Trophoblast cell (in vitro differentiated cells and primary cell): ENCODE data around the gene LRIG1.

ENCODE experiments used
- DNase-seq, 2 donors: peaks; one replicate each; pipeline ENCODE4 v3.0.0-alpha.2; 2016
- H2AFZ ChIP-seq: 2 replicates; pipeline ENCODE4 v1.6.1; 2013; ENCODE audit warnings: low read length, moderate library complexity, mild to moderate bottlenecking; ENCODE audit not compliant: insufficient read depth, poor library complexity
- H2AK5ac ChIP-seq: 2 replicates; pipeline ENCODE4 v1.6.1; 2013; ENCODE audit warnings: mild to moderate bottlenecking, low read length
- H2BK120ac ChIP-seq: 2 replicates; pipeline ENCODE4 v1.6.1; 2013; ENCODE audit warnings: low read length, mild to moderate bottlenecking, moderate library complexity; ENCODE audit not compliant: insufficient read depth, poor library complexity
- H2BK12ac ChIP-seq: 2 replicates; pipeline ENCODE4 v1.6.1; 2013; ENCODE audit warnings: mild to moderate bottlenecking, low read length, moderate library complexity
- H2BK5ac ChIP-seq: 2 replicates; pipeline ENCODE4 v1.6.1; 2013; ENCODE audit warnings: low read length, low read depth, moderate library complexity, mild to moderate bottlenecking; ENCODE audit not compliant: poor library complexity
- H3K14ac ChIP-seq: 2 replicates; pipeline ENCODE4 v1.6.1; 2013; ENCODE audit warnings: mild to moderate bottlenecking, low read length
- H3K18ac ChIP-seq: 2 replicates; pipeline ENCODE4 v1.6.1; 2013; ENCODE audit warnings: mild to moderate bottlenecking, low read length
- H3K23ac ChIP-seq: 2 replicates; pipeline ENCODE4 v1.6.1; 2013; ENCODE audit warnings: low read length
- H3K27ac ChIP-seq: 2 replicates; pipeline ENCODE4 v1.5.1; 2013; ENCODE audit warnings: low read depth, mild to moderate bottlenecking, inconsistent platforms, low read length, moderate library complexity
- H3K27me3 ChIP-seq: 2 replicates; pipeline ENCODE4 v1.6.1; 2013; ENCODE audit warnings: inconsistent platforms, mild to moderate bottlenecking, low read length, moderate library complexity; ENCODE audit not compliant: insufficient read depth
- H3K36me3 ChIP-seq, 2 experiments: 1 replicate in 1 of 2; 2 replicates in 1 of 2; pipeline ENCODE4 v1.6.1; 2013; ENCODE audit warnings: low read length in 2 of 2, mild to moderate bottlenecking in 2 of 2, moderate library complexity in 1 of 2; ENCODE audit not compliant: insufficient read depth in 2 of 2, control insufficient read depth in 1 of 2
- H3K4ac ChIP-seq: 2 replicates; pipeline ENCODE4 v1.6.1; 2013; ENCODE audit warnings: low read depth, mild to moderate bottlenecking, low read length, moderate library complexity
- H3K4me1 ChIP-seq, 2 experiments: 1 replicate in 1 of 2; 2 replicates in 1 of 2; pipeline ENCODE4 v1.6.1; 2013; ENCODE audit warnings: low read length in 2 of 2, mild to moderate bottlenecking in 2 of 2, moderate library complexity in 1 of 2; ENCODE audit not compliant: insufficient read depth in 2 of 2, control insufficient read depth in 1 of 2
- H3K4me2 ChIP-seq: 2 replicates; pipeline ENCODE4 v1.6.1; 2013; ENCODE audit warnings: inconsistent platforms, mild to moderate bottlenecking, low read length, moderate library complexity
- H3K4me3 ChIP-seq: 2 replicates; pipeline ENCODE4 v1.5.1; 2013; ENCODE audit warnings: mild to moderate bottlenecking, low read depth, low read length, inconsistent platforms
- H3K79me1 ChIP-seq: one replicate; pipeline ENCODE4 v1.6.1; 2013; ENCODE audit warnings: low read length
- H3K79me2 ChIP-seq: 2 replicates; pipeline ENCODE4 v1.6.1; 2013; ENCODE audit warnings: low read length, mild to moderate bottlenecking; ENCODE audit not compliant: control insufficient read depth, insufficient read depth, poor library complexity
- H3K9ac ChIP-seq: 2 replicates; pipeline ENCODE4 v1.6.1; 2013; ENCODE audit warnings: mild to moderate bottlenecking, low read length
- H3K9me3 ChIP-seq: 2 replicates; pipeline ENCODE4 v1.6.1; 2013; ENCODE audit warnings: low read depth, mild to moderate bottlenecking, control low read depth, inconsistent platforms, low read length; ENCODE audit not compliant: insufficient read depth
- H4K12ac ChIP-seq: 2 replicates; pipeline ENCODE4 v1.6.1; 2013; ENCODE audit warnings: low read depth, mild to moderate bottlenecking, low read length, moderate library complexity
- H4K8ac ChIP-seq: 2 replicates; pipeline ENCODE4 v1.6.1; 2013; ENCODE audit warnings: low read depth, mild to moderate bottlenecking, low read length, moderate library complexity
- H4K91ac ChIP-seq: one replicate; pipeline ENCODE4 v1.6.1; 2013; ENCODE audit warnings: low read depth, mild to moderate bottlenecking, low read length, moderate library complexity
- WGBS: extraction: QIAGEN DNeasy Blood & Tissue Kit; methylation state at CpG from one replicate; pipeline ENCODE4 v1.1.7; 2013; ENCODE audit warnings: missing lambda C conversion rate; ENCODE audit not compliant: insufficient read length, insufficient coverage; ENCODE audit errors: extremely low coverage; 5-methylcytosine and 5-hydroxymethylcytosine counted together

The LRIG1 gene

GRCh38 chr3:66397745-66398144 lies 103.1 kb downstream of the LRIG1 start:
- Histone ChIP-seq H2BK5ac (no peak overlapping the region), H3K27ac (no peak overlapping the region), H3K14ac (no peak overlapping the region), H2BK12ac (no peak overlapping the region), H2AFZ (no peak overlapping the region), H2AK5ac (no peak overlapping the region), H3K9me3 (no peaks in the 10 kb centered on the region), H3K23ac (no peak overlapping the region), H3K79me2 (no peaks in the 10 kb centered on the region), H3K9ac (no peak overlapping the region), H3K36me3 (no peaks in the 10 kb centered on the region), H4K12ac (no peak overlapping the region), H3K4me1 (peaks cover 5 to 15% of the 10 kb centered on the region in 2 experiments), H4K91ac (no peak overlapping the region), H4K8ac (no peak overlapping the region), H3K4me3 (no peak overlapping the region), H2BK120ac (no peak overlapping the region), H3K18ac (no peak overlapping the region), H3K79me1 (peaks cover 6% of the 10 kb centered on the region), H3K4ac (no peak overlapping the region), H3K27me3 (no peaks in the 10 kb centered on the region), H3K4me2 (no peak overlapping the region)
- no peak for DNase-seq
- no CpG with 5 or more reads among the region's 2 CpGs for WGBS

DNA sequence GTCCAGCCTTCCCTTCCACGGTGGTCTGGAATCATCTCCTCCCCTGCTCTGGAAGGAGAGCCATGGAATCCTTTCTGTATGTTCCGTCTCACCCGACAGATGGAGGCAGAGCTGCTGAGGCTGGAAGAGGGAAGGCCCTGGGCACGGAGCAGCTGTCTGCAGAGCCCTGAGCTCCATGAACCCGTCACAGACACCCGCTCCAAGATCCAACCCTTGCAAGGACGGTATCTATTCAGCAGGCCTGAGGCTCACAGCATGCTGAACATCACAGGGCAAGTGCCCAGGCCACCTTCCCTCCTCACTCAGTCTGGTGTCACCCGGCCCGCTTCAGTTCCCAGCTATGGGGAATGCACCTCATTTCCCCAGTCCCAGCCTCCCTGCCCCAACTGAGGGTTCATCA lies 103.9 kb downstream of the LRIG1 start:
- H3K4me2 ChIP-seq: no peak overlapping the region

GRCh38 chr3:66396161-66396760 lies 104.6 kb downstream of the LRIG1 start:
- Histone ChIP-seq H4K91ac (no peak overlapping the region), H4K8ac (no peak overlapping the region), H3K27me3 (no peaks in the 10 kb centered on the region), H4K12ac (no peak overlapping the region), H3K79me2 (no peaks in the 10 kb centered on the region), H3K23ac (no peak overlapping the region), H3K9me3 (no peaks in the 10 kb centered on the region), H3K14ac (peak overlapping the region; percentile 6), H3K27ac (no peak overlapping the region), H3K9ac (no peak overlapping the region), H2BK12ac (no peak overlapping the region), H2AK5ac (no peak overlapping the region), H3K18ac (no peak overlapping the region), H2BK5ac (no peak overlapping the region), H3K36me3 (no peaks in the 10 kb centered on the region), H3K4me2 (no peak overlapping the region), H3K4ac (no peak overlapping the region), H2BK120ac (no peak overlapping the region), H3K4me1 (peaks cover 5 to 15% of the 10 kb centered on the region in 2 experiments), H3K79me1 (peaks cover 6% of the 10 kb centered on the region), H2AFZ (no peak overlapping the region), H3K4me3 (no peak overlapping the region)
- DNase-seq: no peak
- no CpG with 5 or more reads among the region's 13 CpGs for WGBS

More for the DNA sequence above, 103.9 kb downstream of the LRIG1 start:
- Histone ChIP-seq H2AK5ac (no peak overlapping the region), H3K4me3 (no peak overlapping the region), H3K4me1 (peaks cover 5 to 15% of the 10 kb centered on the region in 2 experiments), H3K27ac (no peak overlapping the region), H4K91ac (no peak overlapping the region), H3K9me3 (no peaks in the 10 kb centered on the region), H4K8ac (no peak overlapping the region), H3K79me2 (no peaks in the 10 kb centered on the region), H3K79me1 (peaks cover 6% of the 10 kb centered on the region), H2BK5ac (no peak overlapping the region), H3K23ac (no peak overlapping the region), H3K4ac (no peak overlapping the region), H2AFZ (no peak overlapping the region), H3K36me3 (no peaks in the 10 kb centered on the region), H2BK12ac (peak overlapping the region; percentile 23), H3K14ac (peak overlapping the region; percentile 14), H3K9ac (no peak overlapping the region), H3K18ac (no peak overlapping the region), H4K12ac (no peak overlapping the region), H3K27me3 (no peaks in the 10 kb centered on the region), H2BK120ac (no peak overlapping the region)
- no peak for DNase-seq
- WGBS: no CpG with 5 or more reads among the region's 9 CpGs

GRCh38 chr3:66395635-66396034 lies 105.2 kb downstream of the LRIG1 start:
- no peaks in the 10 kb centered on the region for H3K9me3 ChIP-seq
- no peak overlapping the region for H2AK5ac ChIP-seq
- no peaks in the 10 kb centered on the region for H3K36me3 ChIP-seq
- no peak for DNase-seq
- no peak overlapping the region for H2BK120ac ChIP-seq
- H4K12ac ChIP-seq: no peak overlapping the region
- H4K91ac ChIP-seq: peak overlapping the region; percentile 10
- no peak overlapping the region for H3K14ac ChIP-seq
- no peak overlapping the region for H4K8ac ChIP-seq
- peaks cover 6% of the 10 kb centered on the region for H3K79me1 ChIP-seq
- H3K4ac ChIP-seq: no peak overlapping the region
- WGBS: no CpG with 5 or more reads among the region's 10 CpGs
- H3K23ac ChIP-seq: no peak overlapping the region
- no peak overlapping the region for H3K4me2 ChIP-seq
- H3K27ac ChIP-seq: no peak overlapping the region
- H3K4me1 ChIP-seq: peaks cover 5 to 15% of the 10 kb centered on the region in 2 experiments
- H3K9ac ChIP-seq: no peak overlapping the region
- H3K79me2 ChIP-seq: no peaks in the 10 kb centered on the region
- no peak overlapping the region for H3K4me3 ChIP-seq
- H3K27me3 ChIP-seq: no peaks in the 10 kb centered on the region
- H2AFZ ChIP-seq: no peak overlapping the region
- no peak overlapping the region for H2BK12ac ChIP-seq
- H3K18ac ChIP-seq: no peak overlapping the region
- no peak overlapping the region for H2BK5ac ChIP-seq
